Stimulated activated CD4-positive, alpha-beta T cell treated with anti-CD3 and anti-CD28 coated beads, Interleukin-12 subunit alpha, Interleukin-12 subunit beta, amount 100 ng/mL, for 4 hours (primary cell): ENCODE results near the gene KISS1.
A peak's percentile ranks its signal among the peaks of the same experiment; 100 is the strongest.

Source experiments
- DNase-seq: peaks from one replicate; pipeline ENCODE4 v3.0.0-alpha.2; 2020

KISS1 gene

GRCh38 chr1:204190212-204191211 is 5.8 kb downstream of the KISS1 start:
- DNase-seq = no peak

DNA sequence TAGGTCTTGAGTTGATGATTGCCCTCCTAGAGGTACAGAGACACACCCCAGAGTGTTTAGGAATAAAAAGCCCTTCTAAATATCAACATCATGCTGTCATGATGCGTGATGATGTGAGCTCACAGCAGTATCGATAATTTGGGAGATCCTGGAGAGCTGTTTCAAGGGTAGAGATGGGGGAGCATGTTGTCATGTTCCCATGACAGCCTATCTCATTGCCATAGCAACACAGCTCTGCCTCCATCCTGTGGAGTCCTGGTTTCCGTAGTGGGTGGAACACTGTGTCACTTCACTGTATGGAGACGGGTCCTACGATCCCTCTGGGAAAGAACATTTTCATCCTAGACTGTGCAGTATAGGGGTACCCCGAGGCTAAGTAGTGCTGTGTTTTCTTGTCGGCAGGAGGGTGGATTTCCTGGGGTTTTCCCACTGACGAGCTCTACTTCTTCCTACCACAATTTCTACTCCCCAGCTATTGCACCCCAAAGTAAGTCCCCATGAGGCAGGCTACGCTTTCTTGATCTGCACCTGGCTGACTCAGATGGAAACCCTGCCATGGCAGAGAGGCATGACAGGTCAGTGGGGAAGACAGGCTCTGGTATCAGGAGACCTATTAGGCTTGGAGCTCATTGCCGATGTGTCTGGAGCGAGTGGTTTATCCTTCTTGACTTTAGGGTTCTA is 7.2 kb downstream of the KISS1 start:
- no peak for DNase-seq

DNA sequence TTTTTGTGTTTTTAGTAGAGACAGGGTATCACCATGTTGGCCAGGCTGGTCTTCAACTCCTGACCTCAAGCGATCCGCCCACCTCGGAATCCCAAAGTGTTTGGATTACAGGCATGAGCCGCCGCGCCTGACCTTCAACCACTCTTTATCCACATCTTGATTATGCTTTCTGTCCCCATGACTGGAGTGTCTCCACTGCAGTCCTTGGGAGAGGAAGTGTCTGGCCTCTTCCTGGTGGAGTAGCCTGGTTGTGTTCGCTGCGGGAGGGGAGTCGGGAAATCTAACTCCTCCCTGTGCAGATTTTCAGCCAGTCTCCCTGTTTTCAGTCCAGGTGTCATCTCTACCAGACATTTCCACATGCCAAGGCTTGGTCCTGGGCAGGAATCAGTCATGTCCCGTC is 9.7 kb downstream of the KISS1 start:
- DNase-seq = no peak

GRCh38 chr1:204181116-204181515 is 15.2 kb downstream of the KISS1 start:
- DNase-seq = no peak

GRCh38 chr1:204180133-204180532 is 16.2 kb downstream of the KISS1 start:
- DNase-seq = no peak

- no peak for DNase-seq
Measured at GRCh38 chr1:204178487-204179281, 17.6 kb downstream of the KISS1 start.

DNA sequence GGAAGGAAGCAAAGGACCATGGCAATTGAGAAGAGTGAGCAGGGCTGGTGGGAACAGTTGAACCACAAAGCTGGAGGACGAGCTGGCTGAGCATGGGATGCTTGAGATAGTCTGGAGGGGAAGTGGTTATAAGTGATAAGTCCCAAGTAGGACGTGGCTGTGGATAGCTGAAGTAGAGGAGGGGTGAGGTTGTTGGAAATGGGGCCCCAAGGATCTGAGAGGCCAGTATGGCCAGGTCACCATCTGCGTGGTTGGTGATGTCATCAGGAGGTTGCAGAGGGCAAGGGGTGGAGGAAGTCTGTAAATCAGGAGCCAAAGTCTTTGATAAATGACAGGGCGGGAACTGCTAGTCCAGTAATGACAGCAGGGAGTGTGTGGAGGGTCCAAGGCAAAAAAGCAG is 19.2 kb downstream of the KISS1 start:
- DNase-seq = no peak

DNA sequence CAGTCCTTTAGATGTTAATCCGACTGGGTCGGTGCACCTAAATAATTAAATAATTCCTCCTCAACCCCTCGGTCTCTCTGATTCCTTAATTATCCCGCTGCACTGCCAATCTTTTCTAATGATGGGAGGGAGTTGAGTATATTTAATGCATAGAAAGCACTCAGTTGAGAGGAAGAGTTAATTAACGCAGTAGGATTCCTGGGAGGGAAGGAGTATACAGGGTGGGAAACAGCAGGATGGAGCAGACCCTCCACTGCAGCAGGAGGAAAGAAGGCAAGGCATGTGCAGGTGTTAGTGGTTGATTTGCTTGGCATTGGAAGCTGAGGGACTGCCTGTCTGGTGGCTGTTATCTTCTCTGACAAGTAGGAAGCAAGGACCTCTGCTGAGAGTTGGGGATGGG is 20.2 kb downstream of the KISS1 start:
- no peak for DNase-seq

DNA sequence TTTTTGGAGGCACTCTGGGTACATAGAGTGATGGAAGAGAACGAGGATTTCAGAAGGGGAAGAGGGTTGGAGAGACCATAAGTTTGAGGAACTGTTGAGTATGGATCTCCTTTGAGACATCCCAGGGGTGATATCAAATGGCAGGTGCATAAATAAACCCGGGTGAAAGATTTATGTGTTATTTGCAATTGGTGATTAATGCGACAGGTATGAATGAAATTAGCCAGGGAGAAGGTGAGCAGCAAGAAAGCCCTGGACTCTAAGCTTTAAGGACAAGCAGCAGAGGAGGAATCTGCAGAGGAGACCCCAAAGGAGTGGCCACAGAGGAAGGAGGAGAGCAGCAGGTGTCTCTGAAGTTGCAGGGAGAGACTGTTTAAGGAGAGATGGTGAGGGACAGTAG is 21.3 kb downstream of the KISS1 start:
- DNase-seq = no peak

GRCh38 chr1:204172404-204173029 is 23.8 kb downstream of the KISS1 start:
- DNase-seq = no peak

- DNase-seq = no peak
Measured at GRCh38 chr1:204171751-204172178, 24.5 kb downstream of the KISS1 start.

DNA sequence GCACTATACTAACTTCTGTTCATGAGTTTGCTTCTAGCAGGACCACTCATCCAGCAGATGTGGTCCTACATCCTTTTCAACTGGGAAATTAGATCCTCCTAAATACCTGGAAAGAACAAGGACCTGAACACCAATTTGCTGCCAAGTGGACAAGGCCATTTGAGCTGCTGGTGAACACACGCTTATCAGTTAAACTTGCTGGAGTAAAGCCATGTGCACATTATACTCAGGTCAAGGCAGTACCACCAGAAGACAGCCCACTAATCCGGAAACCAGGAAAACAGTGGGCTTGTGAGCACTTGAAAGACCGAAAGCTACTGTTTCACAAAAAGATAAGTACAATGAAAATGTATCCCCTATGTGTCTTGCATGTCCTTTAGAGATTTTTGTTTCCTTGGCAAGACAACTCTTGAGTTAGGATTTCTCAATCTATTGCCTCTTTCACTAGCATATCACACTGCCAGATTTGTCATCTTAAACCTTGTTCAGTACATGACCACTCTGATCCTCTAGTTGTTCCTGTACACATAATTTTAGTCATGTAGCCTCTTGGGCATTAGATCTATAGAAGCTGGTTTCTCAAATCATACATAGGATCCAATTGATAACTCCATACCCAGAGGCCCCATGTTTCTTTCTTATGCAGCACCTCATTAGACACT is 25.7 kb downstream of the KISS1 start:
- DNase-seq = no peak

- DNase-seq = no peak
Measured at GRCh38 chr1:204169858-204170257, 26.4 kb downstream of the KISS1 start.

DNA sequence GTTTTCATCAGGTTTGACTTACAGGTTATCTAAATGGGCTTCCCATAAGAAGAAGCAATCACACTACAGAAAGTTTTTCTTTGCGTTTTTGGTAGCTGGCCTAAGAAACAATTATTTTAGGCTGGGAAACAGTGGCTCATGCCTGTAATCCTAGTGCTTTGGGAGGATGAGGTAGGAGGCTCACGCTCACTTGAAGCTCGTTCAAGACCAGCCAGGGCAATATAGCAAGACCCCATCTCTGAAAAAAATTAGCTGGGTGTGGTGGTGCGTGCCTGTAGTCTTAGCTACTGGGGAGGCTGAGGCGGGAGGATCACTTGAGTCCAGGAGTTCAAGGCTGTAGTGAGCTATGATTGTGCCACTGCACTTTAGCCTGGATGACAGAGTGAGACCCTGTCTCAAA is 28.6 kb downstream of the KISS1 start:
- no peak for DNase-seq

DNA sequence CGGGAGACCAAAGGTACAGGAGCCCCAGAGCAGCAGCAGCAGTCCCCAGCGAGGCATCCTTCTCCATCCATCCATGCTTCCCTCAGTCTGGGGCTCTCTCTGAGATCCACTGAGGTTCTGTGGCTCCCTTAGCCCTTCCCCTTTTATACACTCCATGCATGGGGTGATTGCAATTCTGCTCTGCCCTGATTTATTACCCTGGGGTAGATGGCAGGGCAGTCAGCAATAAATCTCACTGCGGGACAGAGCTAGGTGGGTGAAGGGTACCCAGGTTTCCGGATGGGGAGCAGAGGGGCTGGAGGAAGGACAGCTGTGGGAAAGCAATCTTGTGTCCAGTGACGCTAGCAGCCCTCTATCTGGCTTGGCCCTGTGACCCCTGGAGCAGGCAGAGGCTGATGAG is 30.1 kb downstream of the KISS1 start, which contains the start of gene REN:
REN (minus strand) TSS at position 119 of the 400 bp plus-strand sequence; CDS start at position 75, 44 bp downstream.
- no peak for DNase-seq

DNA sequence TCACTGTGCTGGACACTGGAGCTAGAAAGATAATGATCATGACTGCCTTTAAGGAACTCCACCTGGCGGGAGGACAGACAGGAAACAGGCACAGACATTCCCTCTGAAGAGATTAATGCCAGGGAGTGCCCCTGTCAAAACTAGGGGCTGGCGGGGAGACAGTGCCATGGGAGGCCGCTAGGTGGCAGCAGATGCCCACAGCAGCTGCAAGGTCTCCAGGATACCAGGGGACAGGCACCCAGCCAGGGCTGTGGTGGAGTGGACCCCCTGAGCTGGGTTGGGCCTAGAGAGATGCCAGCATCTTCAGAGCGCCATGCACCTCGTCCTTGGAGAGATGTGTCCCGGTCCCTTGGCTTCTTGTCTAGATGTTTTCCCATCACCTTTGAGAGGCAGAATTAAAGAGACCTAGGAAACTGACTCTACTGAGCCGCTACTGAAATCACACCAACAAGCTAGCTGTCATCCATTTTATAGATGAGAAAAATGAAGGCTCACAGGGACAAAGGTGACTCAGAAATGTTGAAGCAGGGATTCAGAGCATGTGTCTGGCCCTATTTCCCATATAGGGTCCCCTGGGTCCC is 33.7 kb downstream of the KISS1 start:
- DNase-seq = peak; percentile 77

- DNase-seq = no peak
Measured at GRCh38 chr1:204161609-204162493, 34.4 kb downstream of the KISS1 start.

- DNase-seq = no peak
Measured at GRCh38 chr1:204157962-204158361, 38.3 kb downstream of the KISS1 start.

DNA sequence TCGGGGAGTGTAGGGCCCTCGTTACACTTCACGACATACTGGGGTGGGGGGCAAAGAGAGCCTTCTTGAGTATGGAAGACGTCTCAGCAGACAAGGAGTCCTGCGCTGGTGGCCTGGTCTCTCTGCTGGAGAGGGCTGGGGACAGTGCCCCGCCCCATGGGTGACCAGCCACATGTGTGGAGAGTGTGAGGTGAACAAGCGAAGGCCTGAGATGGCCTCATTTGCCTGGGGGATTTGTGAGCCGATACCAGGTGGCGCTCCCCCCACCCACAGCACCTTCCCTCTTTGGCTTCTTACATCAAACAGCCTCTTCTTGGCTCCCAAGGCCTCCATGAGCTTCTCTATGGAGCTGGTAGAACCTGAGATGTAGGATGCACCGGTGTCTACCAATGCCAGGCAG is 40.4 kb downstream of the KISS1 start:
- DNase-seq = no peak

DNA sequence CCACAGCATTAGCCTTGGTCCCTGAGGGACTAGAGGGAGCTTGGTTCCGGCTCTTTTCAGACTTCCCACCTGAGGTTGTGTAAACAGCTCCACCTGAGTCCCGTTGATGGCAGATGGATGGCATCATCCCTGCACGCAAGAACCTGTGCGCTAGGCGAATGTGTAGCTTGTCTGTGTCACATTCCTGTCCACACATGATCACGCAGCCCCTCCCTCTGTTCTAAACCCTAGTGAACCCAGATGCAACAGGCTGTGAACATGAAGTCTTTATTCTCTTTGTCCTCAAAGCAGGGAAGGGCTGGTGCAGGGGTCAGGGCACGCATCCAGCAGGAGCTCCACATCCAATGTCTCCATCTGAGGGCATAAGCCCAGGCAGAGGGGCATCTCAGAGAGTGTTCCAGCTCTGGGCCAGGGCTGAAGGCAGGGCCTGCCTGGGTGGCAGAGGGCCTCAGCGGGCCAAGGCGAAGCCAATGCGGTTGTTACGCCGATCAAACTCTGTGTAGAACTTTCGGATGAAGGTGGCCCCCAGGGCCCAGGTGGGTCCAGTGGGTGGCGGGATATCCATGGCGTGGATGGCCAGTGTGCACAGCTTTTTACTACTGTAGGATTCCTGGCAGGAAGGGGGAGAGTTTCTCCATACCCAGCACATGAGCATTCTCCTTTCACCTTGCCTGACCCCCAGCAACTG is 41.6 kb downstream of the KISS1 start:
- DNase-seq = no peak
